ENCODE results near the gene ZNG1A.
"Not testable (repeated sequence)": the region's sequence is repeated elsewhere in the genome, so short reads cannot be mapped to it uniquely, and the experiment has no call there.

The ZNG1A gene

DNA sequence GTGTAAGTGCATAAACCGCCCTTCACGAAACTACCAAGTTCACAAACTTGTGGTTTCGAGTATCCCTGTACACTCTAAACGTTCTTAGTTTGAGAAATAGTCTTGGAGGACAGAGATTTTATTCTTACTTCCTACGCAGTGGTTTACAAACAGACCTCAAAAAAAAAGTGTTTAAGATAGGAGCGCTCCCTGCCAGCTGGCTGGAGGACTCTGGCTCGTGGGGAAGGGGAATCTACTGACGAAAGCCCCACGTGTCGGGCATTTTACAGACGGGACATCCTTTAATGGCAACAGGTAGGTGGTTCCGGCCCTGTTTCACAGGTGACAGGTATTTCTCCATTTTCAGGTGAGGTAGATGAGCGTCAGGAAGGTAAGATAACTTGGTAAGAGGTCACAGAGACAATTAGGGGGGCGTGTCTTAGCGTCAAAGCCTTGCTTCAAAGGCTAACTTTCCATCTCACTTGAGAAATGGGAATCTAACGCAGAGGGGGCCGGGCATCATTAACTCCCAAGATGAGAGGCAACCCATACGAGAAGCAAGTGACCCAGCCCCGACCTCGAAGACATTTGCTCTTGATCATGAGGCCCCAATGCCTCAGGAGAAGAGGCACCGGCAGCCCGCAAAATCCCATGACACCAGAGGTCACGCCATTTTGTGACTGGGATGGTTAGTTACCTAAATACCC lies 573 bp downstream of the ZNG1A start:
- peak in 3 of 56 donors; percentile 0 to 13 (median 0) for DNase-seq

DNA sequence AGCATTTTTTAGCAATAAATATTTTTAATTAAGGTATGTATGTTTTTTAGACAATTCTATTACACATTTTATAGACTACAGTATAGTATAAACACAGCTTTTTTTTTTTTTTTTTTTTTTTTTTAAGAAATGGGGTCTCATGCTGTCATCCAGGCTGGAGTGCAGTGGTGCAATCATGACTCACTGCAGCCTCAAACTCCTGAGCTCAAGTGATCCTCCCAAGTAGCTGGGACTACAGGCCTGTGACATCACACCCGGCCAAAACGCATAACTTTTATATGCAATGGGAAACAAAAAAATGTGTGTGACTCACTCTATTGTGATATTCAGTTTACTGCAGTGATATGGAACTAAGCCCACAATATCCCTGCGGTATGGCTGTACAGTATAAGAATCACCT lies 9.1 kb downstream of the ZNG1A start:
- DNase-seq, result not testable (repeated sequence)

DNA sequence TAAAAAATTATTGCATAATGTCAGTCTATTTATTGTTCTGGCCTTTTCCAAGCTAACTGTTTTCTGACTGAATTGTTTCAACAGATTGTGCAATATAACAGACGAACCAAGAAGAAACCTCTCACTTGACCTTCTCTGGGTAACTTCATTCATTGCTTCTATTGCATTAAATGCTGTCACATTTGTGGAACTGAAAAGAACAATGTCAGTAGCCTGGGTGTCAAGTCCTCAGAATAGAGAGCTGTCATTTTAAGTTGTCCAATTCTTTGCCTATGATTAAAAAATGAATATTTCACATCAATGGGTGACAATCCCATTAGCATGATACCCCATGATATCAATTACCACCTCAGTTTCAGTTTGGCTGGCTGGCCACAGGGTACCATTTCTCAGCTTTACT lies 19.0 kb downstream of the ZNG1A start:
- DNase-seq, result not testable (repeated sequence)

DNA sequence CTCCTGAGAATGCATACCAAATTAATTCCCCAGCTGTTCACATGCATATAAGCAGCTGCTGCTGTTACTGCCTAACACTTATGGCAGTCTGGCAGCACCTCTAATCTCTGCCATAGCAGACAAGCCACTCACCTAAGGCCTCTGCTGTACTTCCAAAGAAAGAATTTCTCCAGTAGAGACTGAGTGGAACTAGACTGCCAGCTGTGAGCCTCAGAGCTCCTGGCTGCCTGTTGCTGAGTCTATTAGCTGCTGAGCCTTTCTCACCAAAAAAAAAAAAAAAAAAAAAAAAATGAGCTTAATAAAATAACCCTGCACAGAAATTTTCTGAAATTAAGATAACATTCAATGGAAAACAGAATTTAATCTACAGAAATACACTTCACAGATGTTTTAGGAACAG lies 27.7 kb downstream of the ZNG1A start:
- not testable (repeated sequence) for DNase-seq

DNA sequence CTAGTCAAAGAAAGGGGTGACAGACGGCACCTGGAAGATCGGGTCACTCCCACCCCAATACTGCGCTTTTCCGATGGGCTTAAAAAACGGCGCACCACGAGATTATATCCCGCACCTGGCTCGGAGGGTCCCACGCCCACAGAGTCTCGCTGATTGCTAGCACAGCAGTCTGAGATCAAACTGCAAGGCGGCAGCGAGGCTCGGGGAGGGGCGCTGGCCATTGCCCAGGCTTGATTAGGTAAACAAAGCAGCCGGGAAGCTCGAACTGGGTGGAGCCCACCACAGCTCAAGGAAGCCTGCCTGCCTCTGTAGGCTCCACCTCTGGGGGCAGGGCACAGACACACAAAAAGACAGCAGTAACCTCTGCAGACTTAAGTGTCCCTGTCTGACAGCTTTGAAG lies 39.0 kb downstream of the ZNG1A start:
- DNase-seq, result not testable (repeated sequence)

DNA sequence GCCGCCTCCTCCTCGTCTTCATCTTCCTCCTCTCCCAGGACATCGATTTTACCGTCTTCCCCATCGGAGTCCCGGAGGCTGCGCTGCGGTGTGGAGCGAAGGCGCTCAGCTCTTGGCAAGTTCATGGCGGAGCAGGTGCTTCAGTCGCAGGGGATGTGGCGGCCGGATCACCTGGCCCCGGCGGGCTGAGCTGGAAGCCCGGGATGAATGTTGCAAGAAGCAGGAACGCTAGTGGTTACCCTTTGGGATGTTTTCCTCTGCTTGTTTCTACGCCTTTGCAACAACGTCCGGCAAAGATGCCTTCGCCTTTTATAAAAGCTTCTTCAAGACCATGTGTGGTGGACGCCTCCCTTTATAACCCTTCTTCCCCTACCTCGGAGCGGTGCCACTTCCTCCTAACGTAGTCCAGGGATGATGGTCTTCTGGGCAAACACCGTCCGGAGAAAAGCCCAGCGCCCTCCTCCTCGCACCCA lies 60.8 kb downstream of the ZNG1A start, which contains the start of gene FOXD4:
FOXD4 (minus strand) TSS at position 423 of the 473 bp plus-strand sequence; CDS start at position 125, 298 bp downstream.
- not testable (repeated sequence) for DNase-seq

DNA sequence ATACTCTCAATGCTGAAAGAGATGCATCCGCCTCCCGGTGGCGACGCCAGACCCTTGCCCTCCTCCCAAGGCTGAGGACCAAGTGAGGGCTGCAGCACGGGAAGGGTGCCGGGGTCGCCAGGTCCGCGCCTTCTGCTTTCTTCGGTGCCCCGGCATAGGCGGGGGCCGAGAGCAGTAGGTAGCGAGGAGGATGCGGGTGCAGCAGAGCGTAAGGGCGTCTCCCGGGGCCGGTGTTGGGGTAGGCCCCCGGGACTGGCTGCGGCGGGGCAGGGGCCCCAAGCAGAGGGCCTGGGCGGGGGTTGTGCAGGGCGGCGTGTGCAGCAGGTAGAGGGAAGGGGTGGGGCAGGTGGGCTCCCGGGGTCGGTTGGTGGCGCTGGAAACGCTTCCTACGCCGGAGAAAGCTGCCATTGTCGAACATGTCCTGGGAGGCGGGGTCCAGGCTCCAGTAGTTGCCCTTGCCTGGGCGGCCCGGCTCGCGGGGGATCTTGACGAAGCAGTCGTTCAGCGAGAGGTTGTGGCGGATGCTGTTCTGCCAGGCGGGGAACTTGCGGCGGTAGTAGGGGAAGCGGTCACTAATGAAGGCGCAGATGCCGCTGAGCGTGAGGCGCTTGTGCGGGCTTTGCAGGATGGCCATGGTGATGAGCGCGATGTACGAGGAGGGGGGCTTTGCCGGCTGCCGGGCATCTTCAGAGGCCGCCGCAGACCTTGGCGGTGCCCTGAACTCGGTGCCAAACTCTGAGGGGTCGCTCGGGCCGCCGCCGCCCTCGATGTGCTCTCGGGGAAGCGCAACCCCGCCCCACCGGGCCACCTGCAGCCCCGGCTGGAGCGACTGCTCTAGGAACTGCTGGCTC lies 61.5 kb downstream of the ZNG1A start:
- not testable (repeated sequence) for DNase-seq

DNA sequence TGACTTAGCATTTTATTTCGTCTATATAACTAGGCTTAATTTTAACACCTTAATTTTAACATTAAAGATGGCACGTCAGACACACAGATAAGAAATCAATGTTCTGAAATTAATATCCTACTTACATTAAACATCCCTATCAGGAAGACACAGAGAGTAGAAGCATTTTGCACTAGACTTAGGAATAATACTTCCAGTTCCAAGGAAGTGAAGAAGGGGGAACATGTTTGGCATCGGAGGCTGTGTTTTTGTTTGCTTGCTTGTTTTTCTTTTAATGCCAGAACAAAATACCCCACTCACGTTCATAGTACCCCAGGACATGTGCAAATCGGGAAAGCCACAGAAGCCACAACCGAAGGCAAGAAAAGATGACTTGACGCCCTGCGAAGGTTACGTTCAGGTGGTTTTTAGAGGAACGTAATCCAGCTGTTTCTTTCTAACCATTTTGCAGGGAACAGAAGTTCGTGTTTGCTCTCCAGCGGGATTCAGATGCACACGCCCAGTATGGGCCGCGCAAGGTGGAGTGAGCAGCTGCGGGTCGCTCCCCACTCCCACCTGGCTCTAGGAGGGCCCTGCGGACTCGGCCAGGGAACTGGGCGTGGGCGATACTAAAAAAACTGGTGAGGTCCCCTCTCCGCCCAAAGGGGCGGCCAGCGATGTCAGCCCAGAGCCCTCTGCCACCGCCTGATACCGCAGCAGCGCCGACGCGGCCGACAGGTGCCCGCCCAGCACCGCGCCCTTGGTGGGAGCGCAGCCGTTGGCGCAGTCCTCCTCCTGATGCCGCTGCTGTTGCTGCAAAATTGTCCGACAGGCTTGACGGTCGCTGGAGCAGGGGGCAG lies 62.4 kb downstream of the ZNG1A start:
- not testable (repeated sequence) for DNase-seq

DNA sequence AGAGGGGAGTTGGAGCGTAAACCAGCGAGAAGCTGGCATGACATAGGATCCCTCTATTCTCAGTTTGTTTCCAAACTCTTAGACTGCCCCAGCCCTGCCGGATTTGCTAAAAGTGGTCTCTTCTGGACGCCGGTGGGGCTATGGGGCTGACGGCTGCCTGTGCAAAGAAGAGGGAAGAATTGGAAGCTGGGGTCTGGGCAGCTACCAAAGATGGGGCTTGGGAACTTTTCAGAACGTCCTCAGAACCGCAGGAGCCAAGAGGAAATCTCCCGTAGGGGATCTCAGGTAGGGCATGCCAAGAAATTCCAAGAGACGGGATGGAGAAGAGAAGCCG lies 63.8 kb downstream of the ZNG1A start:
- DNase-seq, result not testable (repeated sequence)

DNA sequence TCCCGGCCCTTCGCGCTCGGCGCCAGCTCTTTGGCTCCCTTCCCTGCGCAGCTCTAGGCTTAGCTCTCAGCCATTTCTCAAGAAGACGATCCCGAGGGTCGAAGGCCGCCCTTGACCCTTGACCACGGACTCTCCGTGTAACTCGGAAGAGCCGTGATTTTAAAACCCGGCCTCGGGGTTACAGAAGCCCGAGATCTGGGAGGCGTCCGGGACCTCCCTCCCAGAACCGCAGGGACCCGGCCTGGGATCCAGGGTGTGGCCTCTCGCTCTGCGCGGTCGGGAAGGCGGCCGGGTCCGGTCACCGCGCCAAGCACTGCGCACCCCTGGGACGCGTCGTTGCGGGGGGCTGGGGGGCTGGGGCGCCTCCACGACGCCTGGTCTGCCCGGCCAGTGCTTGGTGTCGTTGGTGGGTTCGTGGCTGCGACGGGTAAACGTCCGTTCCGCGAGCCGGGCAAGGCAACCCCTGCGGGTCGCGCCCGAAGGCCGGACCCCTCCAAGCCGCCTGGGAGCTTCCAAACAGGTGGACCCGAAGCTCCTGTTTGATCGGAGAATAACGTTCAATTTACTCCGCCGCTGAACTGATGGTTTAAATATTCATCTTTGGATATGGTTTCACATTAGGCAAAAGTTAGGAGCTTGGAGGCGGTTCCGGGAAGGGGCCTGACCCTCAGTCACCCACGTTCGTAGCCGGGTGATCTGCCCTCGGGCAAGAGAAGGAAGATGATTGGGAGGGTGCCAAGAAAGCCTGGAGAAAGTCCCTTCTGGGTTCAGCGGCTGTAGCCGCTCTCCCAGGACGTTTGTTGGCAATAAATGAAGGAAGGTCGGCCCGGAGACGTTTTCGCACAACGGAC lies 64.4 kb downstream of the ZNG1A start:
- DNase-seq, result not testable (repeated sequence)

DNA sequence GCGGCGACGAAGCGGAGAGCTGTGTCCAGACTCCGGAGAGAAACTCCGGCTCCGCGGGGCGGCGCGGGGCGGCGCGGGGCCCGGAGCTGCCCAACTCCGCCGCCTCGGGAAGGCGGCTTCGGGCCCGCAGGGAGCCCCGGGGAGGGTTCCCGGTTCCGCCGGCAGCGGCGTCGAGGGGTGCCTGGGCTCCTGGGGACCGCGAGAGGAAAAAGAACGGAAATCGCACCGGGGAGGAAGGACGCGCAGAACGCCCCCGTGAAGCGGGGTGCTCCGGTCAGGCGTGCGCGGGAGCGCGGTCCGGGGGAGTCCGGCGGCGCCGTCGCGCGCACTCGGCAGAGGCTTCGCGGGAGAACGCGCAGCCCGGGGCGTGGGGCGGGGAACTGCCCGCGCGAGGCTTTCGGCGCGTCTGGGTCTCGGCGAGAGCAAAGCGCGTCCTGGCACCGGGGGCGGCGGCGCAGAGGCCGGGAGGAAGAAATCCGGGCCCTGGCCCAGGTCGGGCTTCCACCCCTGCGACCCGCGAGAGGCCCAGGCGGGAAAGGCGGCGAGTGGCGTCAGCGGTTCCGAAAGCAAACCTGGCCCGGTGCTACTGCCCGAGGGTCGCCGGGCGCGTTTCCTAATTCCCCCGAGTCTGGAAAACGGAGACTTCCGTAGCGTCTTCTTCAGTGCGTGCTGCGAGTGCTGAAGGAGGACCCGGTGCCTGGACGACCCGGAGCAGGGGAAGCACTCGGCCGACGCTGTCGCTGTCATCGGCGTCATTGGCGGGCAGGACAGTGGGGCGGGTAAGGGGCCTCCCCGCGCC lies 65.2 kb downstream of the ZNG1A start:
- DNase-seq, result not testable (repeated sequence)

DNA sequence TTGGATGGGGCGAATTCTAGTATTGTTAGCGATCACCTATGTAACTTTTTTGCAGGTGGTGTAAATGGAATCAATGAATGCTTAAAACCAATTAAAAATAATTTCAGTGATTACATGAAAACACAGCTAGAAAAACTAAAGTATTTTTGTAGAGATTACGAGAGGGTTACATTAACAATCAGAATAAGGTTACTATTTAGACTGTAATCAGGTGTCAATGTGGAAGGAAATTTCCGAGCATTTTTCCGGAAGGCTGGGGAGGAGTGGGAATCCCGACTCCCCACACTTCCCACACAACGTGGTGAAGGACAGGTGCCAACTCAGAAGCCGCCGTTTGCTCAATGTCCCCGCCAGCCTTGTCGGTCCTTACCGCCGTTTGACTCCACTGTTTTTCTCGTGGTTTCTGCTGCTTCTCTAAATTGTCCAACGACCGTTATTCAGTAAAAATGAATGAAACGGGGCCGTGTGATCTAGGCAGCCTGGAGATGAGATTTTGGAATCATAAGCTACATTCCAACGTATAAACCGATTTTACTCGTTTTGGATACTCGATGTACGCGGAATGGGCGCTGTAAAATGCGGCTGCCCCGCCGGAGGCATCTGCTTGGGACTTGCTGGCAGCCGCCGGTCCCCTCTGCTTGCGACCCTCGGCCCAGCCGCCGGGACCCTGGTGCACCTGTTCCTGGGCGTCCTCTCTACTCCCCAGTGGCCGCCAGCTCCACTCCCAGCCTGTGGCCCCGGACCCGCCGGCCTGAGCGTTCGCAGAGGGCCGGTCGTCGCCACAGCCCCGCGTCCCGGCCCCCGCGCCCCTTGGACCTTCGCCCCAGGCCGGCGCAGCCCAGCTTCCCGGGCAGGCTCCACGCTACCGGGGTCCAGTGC lies 66.0 kb downstream of the ZNG1A start:
- DNase-seq, result not testable (repeated sequence)

DNA sequence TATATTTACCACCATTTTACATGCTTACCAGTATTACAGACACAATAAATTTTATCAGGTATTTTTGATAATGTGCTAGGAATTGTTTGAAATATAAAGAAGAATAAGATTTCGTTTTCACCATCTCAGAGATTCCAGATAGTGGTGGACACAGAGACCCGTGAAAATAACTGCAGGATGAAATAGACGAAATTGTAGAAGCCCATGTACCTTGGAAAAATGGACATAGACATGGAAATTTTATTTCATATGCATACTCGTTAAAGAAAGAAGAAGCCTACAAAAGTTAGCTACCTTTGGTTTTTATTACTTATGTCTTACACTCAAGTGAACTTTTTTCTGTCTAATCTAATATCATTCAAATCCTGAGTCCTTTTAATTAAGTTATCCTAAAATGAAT lies 68.2 kb downstream of the ZNG1A start:
- not testable (repeated sequence) for DNase-seq

DNA sequence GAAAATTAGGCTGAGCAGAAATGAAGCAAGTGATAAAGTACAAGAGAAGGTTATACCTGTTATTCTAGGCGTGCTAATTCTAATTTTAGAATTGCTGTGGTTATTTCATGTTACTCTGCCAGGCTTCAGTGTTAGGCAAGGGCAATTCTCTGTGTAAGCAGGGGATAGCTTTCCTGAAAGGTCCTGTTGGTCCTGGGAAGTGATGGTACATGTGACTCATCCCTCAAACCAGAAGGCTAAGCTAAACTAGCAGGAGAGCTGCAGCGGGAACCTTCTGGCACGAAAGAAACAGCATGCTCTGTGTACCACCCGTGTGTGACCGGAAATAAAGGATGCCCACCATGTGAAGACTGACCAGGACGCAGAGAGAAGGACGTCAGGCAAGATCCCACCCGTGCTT lies 69.3 kb downstream of the ZNG1A start:
- not testable (repeated sequence) for DNase-seq

DNA sequence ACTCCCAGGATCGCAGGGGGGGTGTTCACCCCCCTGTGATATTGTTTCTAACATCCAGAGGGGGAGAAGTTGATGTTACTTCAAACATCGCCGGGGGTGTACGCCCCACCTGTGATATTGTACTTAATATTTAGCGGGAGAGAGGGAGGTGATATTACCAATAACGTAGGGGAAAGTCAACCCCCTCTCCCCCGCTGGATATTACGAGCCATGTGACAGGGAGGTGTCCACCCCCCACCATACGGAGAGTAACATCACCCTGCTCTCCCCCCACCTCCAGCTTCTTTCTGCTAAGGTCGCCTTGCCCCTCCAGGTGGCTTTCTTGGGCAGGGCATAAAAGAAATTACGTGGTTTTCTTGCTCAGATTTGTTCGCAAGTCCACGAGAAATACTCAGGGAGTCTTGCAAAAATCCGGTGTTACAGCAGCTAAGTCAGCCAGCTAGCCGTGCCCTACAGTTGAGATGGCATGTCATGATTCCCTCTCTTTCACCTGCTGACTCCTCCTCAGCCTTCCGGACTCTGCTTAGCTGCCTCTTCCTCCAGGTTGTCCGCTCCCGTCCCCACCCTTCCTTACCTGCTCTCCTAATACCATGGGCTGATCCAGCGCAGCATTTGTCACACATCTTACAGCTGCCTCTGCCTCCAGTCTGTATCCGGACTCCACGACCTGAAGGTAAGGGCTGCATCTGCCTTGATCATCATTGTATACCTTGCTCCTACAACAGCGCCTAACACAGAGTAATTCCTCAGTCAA lies 69.9 kb downstream of the ZNG1A start:
- DNase-seq, result not testable (repeated sequence)

DNA sequence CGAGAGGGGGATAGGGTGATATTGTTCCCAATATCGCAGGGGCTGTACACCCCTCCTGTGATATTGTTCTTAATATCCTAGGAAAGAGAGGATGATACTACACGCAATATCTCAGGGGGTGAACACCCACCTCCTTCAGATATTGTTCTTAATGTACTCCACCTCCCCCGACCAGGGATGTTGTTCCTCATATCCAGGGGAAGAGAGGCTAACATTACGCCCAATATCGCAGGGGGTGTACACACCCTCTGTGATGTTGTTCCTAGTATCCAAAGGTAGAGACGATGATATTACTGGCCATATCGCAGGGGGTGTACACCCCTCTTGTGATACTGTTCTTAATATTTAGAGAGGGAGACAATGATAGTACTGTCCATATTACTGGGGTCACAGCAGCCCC lies 72.9 kb downstream of the ZNG1A start:
- not testable (repeated sequence) for DNase-seq

DNA sequence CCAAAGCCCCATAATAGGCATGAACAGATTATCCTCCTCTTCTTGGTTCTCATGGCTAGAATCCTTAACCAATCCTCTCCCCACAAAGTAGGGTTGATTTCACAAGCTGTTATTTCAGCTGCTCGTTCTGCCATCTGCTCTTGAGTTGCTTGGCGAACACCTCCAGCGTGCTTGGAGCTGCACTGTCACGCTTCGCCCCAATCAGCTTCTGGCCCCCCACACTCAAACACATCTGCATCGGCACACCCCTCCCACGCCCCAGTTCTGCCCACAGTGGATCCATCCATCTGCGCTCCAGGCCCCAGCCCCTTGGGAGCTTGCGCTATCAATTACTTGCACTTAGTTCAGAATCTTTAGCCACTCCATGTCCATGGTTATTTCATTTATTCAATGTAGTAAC lies 78.4 kb downstream of the ZNG1A start:
- DNase-seq, result not testable (repeated sequence)

DNA sequence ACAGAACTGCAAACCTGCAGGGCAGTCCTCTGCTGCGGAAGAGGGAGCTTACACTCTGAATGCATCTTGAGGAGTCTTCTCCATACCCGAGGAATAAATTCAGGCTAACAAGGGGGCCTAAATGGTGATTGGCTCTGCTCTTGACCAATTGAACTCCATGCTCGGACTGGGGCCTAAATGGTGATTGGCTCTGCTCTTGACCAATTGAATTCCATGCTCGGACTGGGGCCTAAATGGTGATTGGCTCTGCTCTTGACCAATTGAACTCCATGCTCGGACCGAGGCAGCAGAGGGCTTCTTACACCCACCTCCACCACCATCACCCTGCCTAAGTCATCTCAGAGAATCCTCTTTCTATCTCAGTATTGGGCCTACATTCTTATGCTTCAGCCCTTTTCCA lies 79.0 kb downstream of the ZNG1A start:
- not testable (repeated sequence) for DNase-seq
